Panc1 (cell line): ENCODE measurements around the gene LRMDA. TPM values are rescaled to one million over a fixed set of nuclear protein-coding genes. Genes with fewer than 3 reads are reported as not detected.
"Not testable (repeated sequence)": the region's sequence is repeated elsewhere in the genome, so short reads cannot be mapped to it uniquely, and the experiment has no call there.

Source experiments
- ATAC-seq: fragments of 200-7000 bp; cut with Tn5 transposase; 2 replicates; pipeline ENCODE4 v1.9.1; 2020; ENCODE audit warnings: mild to moderate bottlenecking, moderate library complexity
- BruUV-seq: library from RNA; stranded (reverse); fragments of 400-500 nt; replicated peaks from 2 replicates; lab custom pipeline; 2021; lab: Mats Ljungman, UMichigan
- CTCF ChIA-PET: fragments of 300-600 bp; sonication (Branson Sonifier 250); formaldehyde crosslinking; loops from one replicate; lab custom pipeline; 2022; ENCODE audit warnings: antibody characterized with exemption; lab: Charles Lee
- POLR2A ChIA-PET: fragments of 300-600 bp; sonication (Branson Sonifier 250); formaldehyde crosslinking; loops from one replicate; lab custom pipeline; 2022; ENCODE audit warnings: antibody characterized with exemption; lab: Charles Lee
- DNase-seq: peaks from one replicate; pipeline ENCODE4 v3.0.0-alpha.2; 2010; ENCODE audit warnings: low read depth, low spot score
- H3K27ac ChIP-seq: 2 replicates; pipeline ENCODE4 v1.5.1; 2011; ENCODE audit warnings: mild to moderate bottlenecking, low read length, inconsistent platforms
- H3K27me3 ChIP-seq: fragments of 200-500 bp; sonication (Bioruptor generic); 2 replicates; pipeline ENCODE4 v1.6.0; 2014; ENCODE audit warnings: low read length, inconsistent platforms; ENCODE audit not compliant: control insufficient read depth, insufficient read depth
- H3K36me3 ChIP-seq: fragments of 200-500 bp; sonication (Bioruptor generic); 2 replicates; pipeline ENCODE4 v1.5.1; 2014; ENCODE audit warnings: inconsistent platforms, mild to moderate bottlenecking, low read length, moderate library complexity; ENCODE audit not compliant: control insufficient read depth, insufficient read depth
- H3K4me1 ChIP-seq: 2 replicates; pipeline ENCODE4 v1.5.1; 2011; ENCODE audit warnings: inconsistent platforms, mild to moderate bottlenecking, low read length, moderate library complexity; ENCODE audit not compliant: control insufficient read depth, insufficient read depth
- H3K4me3 ChIP-seq, 2 experiments: 2 replicates each; pipeline ENCODE4 v1.5.1; 2011 to 2012; ENCODE audit warnings: low read depth in 2 of 2, low read length in 2 of 2, mild to moderate bottlenecking in 2 of 2, inconsistent platforms in 1 of 2, moderate library complexity in 1 of 2
- H3K9me3 ChIP-seq: fragments of 200-500 bp; sonication (Bioruptor generic); 2 replicates; pipeline ENCODE4 v1.5.1; 2014; ENCODE audit warnings: low read depth, mild to moderate bottlenecking, inconsistent platforms, low read length, moderate library complexity; ENCODE audit not compliant: control insufficient read depth, insufficient read depth
- CTCF ChIP-seq: fragments of 450-650 bp; IDR thresholded peaks from 2 replicates; pipeline ENCODE4 v1.5.1; 2017; ENCODE audit warnings: mild to moderate bottlenecking
- POLR2AphosphoS5 ChIP-seq: IDR thresholded peaks from 2 replicates; pipeline ENCODE4 v1.6.1; 2012; ENCODE audit warnings: mild to moderate bottlenecking, low read depth, low read length, moderate library complexity
- REST ChIP-seq, 2 experiments: IDR thresholded peaks; 2 replicates each; pipeline ENCODE4 v1.6.1; 2011 to 2012; ENCODE audit warnings: low read depth in 2 of 2, control low read depth in 1 of 2, low read length in 1 of 2, mild to moderate bottlenecking in 1 of 2, moderate library complexity in 1 of 2; ENCODE audit not compliant: insufficient read depth in 1 of 2
- SIN3A ChIP-seq: IDR thresholded peaks from 2 replicates; pipeline ENCODE4 v1.6.1; 2012; ENCODE audit warnings: low read depth, mild to moderate bottlenecking, low read length, moderate library complexity, borderline replicate concordance; ENCODE audit not compliant: insufficient read depth
- TCF7L2 ChIP-seq: IDR thresholded peaks from 2 replicates; pipeline ENCODE4 v1.6.1; 2011; ENCODE audit warnings: mild to moderate bottlenecking, low read depth, low read length, inconsistent platforms
- in situ Hi-C: cut with HindIII; loops from 2 replicates; pipeline ENCODE4 v1.10.0; 2016; ENCODE audit warnings: low sequenced_read_pairs, low pct_unique_long_range_greater_than_20kb
- intact Hi-C: fragments of 100-400 bp; cut with micrococcal nuclease; formaldehyde crosslinking; loops from one replicate; pipeline ENCODE4 v1.10.0; 2022; ENCODE audit not compliant: unreplicated experiment
- total RNA-seq: library from RNA; stranded (reverse); gene quantifications from one replicate; pipeline ENCODE4 v1.2.1, GENCODE V29; 2021; ENCODE audit not compliant: unreplicated experiment

LRMDA gene
- total RNA-seq, 1 experiment from 2014 or later = 1.2 TPM

- ChIA-PET CTCF (no interaction called here), POLR2A (interaction anchor here (0.7 kb wide), 1 partner anchor 243 kb away, joined by 5 read pairs; no protein-coding TSS in a partner anchor)
- BruUV-seq = no TSS peak
- TF ChIP-seq TCF7L2 (no peak), CTCF (no peak), POLR2AphosphoS5 (no peak), SIN3A (no peak), REST (IDR thresholded peaks at IDR 0.05; ENCODE audit: insufficient read depth in 1 of 2, low read depth in 2 of 2, low read length in 1 of 2) (no peak)
- Histone ChIP-seq H3K4me3 (no peak overlapping the region), H3K27ac (no peak overlapping the region), H3K4me1 (no peaks in the 10 kb centered on the region), H3K27me3 (peaks cover 4% of the 10 kb centered on the region; the same call in 1 of the 2 replicates), H3K36me3 (no peaks in the 10 kb centered on the region), H3K9me3 (no peaks in the 10 kb centered on the region)
- in situ Hi-C loops = no loop called here
- ATAC-seq (no peak), DNase-seq (no peak)
- intact Hi-C loops = no loop called here
These were observed 82.0 kb downstream of the LRMDA start for GRCh38 chr10:75513292-75513885.

- POLR2A ChIA-PET = no interaction called here
- in situ Hi-C loops = no loop called here
- Histone ChIP-seq H3K36me3 (no peaks in the 10 kb centered on the region), H3K9me3 (no peaks in the 10 kb centered on the region), H3K4me1 (no peaks in the 10 kb centered on the region), H3K4me3 (no peak overlapping the region), H3K27me3 (no peaks in the 10 kb centered on the region), H3K27ac (no peak overlapping the region)
- ATAC-seq (no peak), DNase-seq (no peak)
- BruUV-seq = no TSS peak
- CTCF ChIA-PET = no interaction called here
- no peak for TF ChIP-seq REST (IDR thresholded peaks at IDR 0.05; ENCODE audit: insufficient read depth in 1 of 2, low read depth in 2 of 2, low read length in 1 of 2)
- no peak for TF ChIP-seq POLR2AphosphoS5
- no peak for TF ChIP-seq CTCF
- TF ChIP-seq TCF7L2 = no peak
- TF ChIP-seq SIN3A = no peak
- intact Hi-C loops = no loop called here
These were observed 83.4 kb downstream of the LRMDA start for GRCh38 chr10:75514830-75515229.

- BruUV-seq, in situ Hi-C loops, H3K4me3 ChIP-seq, H3K9me3 ChIP-seq, H3K27me3 ChIP-seq, H3K36me3 ChIP-seq, intact Hi-C loops, H3K27ac ChIP-seq, DNase-seq, POLR2A ChIA-PET, ATAC-seq, CTCF ChIA-PET, H3K4me1 ChIP-seq: not testable (repeated sequence)
These were observed 84.7 kb downstream of the LRMDA start for GRCh38 chr10:75516154-75516553.
